ENCODE measurements around the gene GUSB.
"Not testable (repeated sequence)": the region's sequence is repeated elsewhere in the genome, so short reads cannot be mapped to it uniquely, and the experiment has no call there.

DNA sequence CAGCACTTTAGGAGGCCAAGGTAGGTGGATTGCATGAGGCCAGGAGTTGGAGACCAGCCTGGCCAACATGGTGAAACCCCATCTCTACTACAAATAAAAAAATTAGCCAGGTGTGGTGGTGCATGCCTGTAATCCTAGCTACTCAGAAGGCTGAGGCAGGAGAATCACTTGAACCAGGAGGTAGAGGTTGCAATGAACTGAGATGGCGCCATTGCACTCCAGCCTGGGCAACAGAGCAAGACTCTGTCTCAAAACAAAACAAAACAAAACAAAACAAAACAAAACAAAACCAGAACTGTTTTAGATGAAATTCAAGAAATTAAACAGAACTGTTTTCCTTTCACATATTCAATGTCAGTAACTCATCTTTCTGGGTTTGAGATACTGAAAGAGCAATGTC, 6.5 kb upstream of the GUSB start:
- TF ChIP-seq POLR2A, POLR2AphosphoS5 (IDR thresholded peaks at IDR 0.05): not testable (repeated sequence)
- TF ChIP-seq, protein P1, sequence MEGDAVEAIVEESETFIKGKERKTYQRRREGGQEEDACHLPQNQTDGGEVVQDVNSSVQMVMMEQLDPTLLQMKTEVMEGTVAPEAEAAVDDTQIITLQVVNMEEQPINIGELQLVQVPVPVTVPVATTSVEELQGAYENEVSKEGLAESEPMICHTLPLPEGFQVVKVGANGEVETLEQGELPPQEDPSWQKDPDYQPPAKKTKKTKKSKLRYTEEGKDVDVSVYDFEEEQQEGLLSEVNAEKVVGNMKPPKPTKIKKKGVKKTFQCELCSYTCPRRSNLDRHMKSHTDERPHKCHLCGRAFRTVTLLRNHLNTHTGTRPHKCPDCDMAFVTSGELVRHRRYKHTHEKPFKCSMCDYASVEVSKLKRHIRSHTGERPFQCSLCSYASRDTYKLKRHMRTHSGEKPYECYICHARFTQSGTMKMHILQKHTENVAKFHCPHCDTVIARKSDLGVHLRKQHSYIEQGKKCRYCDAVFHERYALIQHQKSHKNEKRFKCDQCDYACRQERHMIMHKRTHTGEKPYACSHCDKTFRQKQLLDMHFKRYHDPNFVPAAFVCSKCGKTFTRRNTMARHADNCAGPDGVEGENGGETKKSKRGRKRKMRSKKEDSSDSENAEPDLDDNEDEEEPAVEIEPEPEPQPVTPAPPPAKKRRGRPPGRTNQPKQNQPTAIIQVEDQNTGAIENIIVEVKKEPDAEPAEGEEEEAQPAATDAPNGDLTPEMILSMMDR (IDR thresholded peaks at IDR 0.05), result not testable (repeated sequence)

Measured in upper lobe of left lung (tissue), 4 donors.